Suppressor macrophage treated with lipopolysaccharide for 4 hours (primary cell): ENCODE results near the gene PAM.
A peak's percentile ranks its signal among the peaks of the same experiment; 100 is the strongest.
"Not testable (repeated sequence)": the region's sequence is repeated elsewhere in the genome, so short reads cannot be mapped to it uniquely, and the experiment has no call there.

Experiments
- DNase-seq: peaks from one replicate; pipeline ENCODE4 v3.0.0-alpha.2; 2020

The PAM gene

GRCh38 chr5:102753889-102754766, 977 bp upstream of the PAM start:
- no peak for DNase-seq

GRCh38 chr5:102755686-102756371, 724 bp downstream of the PAM start:
- DNase-seq = peak; percentile 92

GRCh38 chr5:102758576-102758975, 3.5 kb downstream of the PAM start:
- DNase-seq = peak; percentile 19

GRCh38 chr5:102759289-102759688, 4.2 kb downstream of the PAM start:
- DNase-seq = no peak

GRCh38 chr5:102759700-102760099, 4.6 kb downstream of the PAM start:
- no peak for DNase-seq

GRCh38 chr5:102760815-102761214, 5.7 kb downstream of the PAM start:
- no peak for DNase-seq

- peak; percentile 58 for DNase-seq
Measured at GRCh38 chr5:102762095-102762534, 7.0 kb downstream of the PAM start.

- no peak for DNase-seq
Measured at GRCh38 chr5:102762562-102763227, 7.6 kb downstream of the PAM start.

GRCh38 chr5:102763734-102764133, 8.6 kb downstream of the PAM start:
- no peak for DNase-seq

GRCh38 chr5:102764381-102765004, 9.4 kb downstream of the PAM start:
- DNase-seq = no peak

GRCh38 chr5:102765350-102765749, 10.2 kb downstream of the PAM start:
- no peak for DNase-seq

GRCh38 chr5:102766295-102767090, 11.4 kb downstream of the PAM start:
- DNase-seq = no peak

GRCh38 chr5:102767862-102768261, 12.8 kb downstream of the PAM start:
- no peak for DNase-seq

GRCh38 chr5:102770803-102771202, 15.7 kb downstream of the PAM start:
- no peak for DNase-seq

- DNase-seq = no peak
Measured at GRCh38 chr5:102771435-102771834, 16.3 kb downstream of the PAM start.

GRCh38 chr5:102772273-102772672, 17.2 kb downstream of the PAM start:
- peak; percentile 24 for DNase-seq

- no peak for DNase-seq
Measured at GRCh38 chr5:102773133-102773532, 18.0 kb downstream of the PAM start.

- not testable (repeated sequence) for DNase-seq
Measured at GRCh38 chr5:102775756-102776155, 20.7 kb downstream of the PAM start.

- no peak for DNase-seq
Measured at GRCh38 chr5:102777099-102777498, 22.0 kb downstream of the PAM start.

- no peak for DNase-seq
Measured at GRCh38 chr5:102778478-102778877, 23.4 kb downstream of the PAM start.

GRCh38 chr5:102781359-102781758, 26.3 kb downstream of the PAM start:
- DNase-seq = no peak

GRCh38 chr5:102781786-102782185, 26.7 kb downstream of the PAM start:
- DNase-seq = no peak
